GM13977 (cell line): ENCODE data around the gene CCNA2.

Source experiments
- DNase-seq: peaks from one replicate; pipeline ENCODE4 v3.0.0; 2012; ENCODE audit warnings: low spot score
- in situ Hi-C: fragments of 300-500 bp; cut with MboI; formaldehyde crosslinking; loops from one replicate; pipeline ENCODE4 v1.12.0; 2022; ENCODE audit warnings: low sequenced_read_pairs, low pct_unique_long_range_greater_than_20kb, mixed read lengths, inconsistent platforms; ENCODE audit not compliant: unreplicated experiment
- TF ChIP-seq, protein P1 (sequence below): IDR thresholded peaks from 2 replicates; pipeline ENCODE4 v1.5.1; 2012; ENCODE audit warnings: mild to moderate bottlenecking, control low read depth; ENCODE audit not compliant: insufficient read depth; ENCODE audit errors: extremely low read depth, missing control alignments

CCNA2 gene

DNA sequence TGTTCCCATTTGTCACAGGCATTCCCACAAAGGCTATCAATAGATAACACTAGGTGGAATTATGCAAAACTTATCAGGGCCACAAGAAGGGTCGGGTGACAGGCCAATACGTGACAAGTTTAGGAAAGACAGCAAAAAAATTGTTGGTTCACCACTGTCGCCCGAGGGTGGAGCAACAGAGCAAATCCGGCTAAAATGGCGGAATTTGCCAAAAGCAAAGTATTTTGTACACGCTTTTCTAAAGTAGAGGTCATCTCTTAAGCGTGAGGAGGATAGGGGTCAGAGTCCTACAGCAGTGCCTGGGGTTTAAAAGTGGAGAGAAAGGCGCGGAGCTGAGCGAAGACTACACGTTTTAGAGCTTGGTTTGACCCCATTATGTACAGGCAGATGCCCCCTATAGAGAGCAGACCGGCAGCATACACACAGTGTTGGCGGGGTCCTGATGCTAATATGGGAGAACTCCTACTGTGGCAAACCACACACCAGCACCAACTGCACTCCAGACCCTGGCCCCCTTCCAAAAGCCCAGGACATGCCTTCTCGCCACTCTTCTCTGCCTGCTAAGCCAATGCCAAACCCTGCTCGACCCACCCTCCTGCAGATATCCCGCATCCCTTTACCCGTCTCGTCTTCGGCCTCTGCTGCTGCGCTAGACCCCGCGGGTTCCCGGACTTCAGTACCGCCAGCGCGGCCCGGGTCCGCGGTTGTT is 733 bp downstream of the CCNA2 start:
- DNase-seq, result peak; percentile 55
- TF ChIP-seq, protein P1, sequence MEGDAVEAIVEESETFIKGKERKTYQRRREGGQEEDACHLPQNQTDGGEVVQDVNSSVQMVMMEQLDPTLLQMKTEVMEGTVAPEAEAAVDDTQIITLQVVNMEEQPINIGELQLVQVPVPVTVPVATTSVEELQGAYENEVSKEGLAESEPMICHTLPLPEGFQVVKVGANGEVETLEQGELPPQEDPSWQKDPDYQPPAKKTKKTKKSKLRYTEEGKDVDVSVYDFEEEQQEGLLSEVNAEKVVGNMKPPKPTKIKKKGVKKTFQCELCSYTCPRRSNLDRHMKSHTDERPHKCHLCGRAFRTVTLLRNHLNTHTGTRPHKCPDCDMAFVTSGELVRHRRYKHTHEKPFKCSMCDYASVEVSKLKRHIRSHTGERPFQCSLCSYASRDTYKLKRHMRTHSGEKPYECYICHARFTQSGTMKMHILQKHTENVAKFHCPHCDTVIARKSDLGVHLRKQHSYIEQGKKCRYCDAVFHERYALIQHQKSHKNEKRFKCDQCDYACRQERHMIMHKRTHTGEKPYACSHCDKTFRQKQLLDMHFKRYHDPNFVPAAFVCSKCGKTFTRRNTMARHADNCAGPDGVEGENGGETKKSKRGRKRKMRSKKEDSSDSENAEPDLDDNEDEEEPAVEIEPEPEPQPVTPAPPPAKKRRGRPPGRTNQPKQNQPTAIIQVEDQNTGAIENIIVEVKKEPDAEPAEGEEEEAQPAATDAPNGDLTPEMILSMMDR, result peak; percentile 20
- in situ Hi-C loops, result no loop called here

DNA sequence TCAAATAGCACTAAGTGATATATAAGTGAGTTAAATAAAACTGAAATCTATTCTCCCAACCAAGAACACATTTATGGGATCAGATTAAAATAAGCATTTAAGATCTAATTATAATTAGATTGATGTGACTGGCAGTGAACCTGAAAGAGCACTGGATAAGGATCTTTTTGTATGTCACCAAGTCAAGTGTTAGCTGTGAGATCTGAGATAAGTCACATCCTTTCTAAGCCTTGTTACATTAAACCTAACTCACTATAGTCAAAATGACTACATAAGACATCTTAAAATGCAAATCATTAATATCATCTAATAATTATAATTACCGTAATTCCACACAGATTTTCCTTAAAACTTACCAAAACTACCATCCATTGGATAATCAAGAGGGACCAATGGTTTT is 1.6 kb downstream of the CCNA2 start:
- in situ Hi-C loops, result no loop called here
- no peak for DNase-seq
- TF ChIP-seq, protein P1, result no peak

DNA sequence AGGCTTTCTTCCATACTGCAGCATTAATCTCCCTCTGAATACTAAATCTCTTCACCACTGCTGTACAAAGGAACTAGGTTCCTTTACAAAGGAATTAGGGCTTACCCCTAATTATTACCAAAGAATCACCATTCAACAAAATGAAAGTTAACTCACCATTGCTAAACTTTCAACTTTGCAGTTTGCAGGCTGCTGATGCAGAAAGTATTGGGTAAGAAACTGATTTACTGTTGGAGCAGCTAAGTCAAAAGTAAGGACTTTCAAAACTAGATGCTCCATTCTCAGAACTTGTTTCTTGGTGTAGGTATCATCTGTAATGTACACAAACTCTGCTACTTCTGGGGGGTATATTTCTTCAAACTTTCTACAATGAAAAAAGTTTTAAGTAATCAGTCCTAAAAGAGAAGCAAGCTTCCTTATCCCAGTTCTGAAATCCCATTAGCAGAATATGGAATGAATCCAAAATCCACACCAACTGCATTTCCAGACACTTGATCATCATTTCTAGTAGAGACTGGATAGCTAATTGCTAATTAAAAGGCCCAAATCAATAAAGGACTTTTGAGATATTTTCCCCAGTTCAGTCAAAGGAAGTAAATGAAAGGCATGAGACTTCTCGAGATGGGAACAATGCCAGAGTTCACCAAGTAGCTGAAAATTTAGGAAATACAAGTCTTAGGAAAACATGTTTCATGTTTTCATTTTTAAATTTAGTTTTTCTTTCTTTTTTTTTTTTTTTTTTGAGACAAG is 4.3 kb downstream of the CCNA2 start:
- in situ Hi-C loops, result no loop called here
- TF ChIP-seq, protein P1, result no peak
- no peak for DNase-seq

DNA sequence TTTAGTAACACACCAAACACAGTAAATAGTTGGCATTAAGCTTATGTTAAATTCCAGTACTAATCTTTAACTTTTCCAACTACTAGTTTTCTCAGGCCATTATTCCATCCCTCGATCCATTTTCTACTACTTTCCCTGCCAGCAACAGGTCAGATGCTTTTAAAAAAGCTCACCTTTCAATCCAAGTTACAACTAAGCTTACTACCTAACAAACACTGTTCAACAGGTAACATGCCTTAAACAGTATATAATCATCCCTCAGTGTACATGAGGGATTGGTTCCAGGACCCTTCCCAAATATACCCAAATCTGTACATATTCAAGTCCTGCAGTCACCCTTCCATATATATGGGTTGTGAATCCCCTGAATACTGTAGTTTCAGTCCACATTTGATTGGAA is 5.5 kb downstream of the CCNA2 start:
- in situ Hi-C loops, result no loop called here
- no peak for DNase-seq
- TF ChIP-seq, protein P1, result no peak

DNA sequence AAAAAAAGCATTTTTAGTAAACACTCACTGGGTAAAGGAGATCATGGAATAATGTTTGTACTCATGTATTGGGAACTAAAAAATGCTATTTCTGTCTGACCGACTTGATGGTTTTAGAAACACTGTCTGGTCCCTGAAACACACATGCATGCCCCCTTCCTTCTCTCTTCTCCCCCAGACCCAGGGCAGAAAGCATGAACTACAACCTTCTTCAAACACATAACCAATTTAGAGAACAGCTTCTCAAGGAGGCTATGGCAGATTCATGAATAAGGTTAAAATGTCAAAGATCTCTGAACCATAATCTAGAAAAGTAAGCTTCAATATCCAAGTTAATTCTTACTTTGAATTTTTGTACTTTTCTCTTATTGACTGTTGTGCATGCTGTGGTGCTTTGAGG is 6.0 kb downstream of the CCNA2 start:
- in situ Hi-C loops, result no loop called here
- TF ChIP-seq, protein P1, result no peak
- no peak for DNase-seq

DNA sequence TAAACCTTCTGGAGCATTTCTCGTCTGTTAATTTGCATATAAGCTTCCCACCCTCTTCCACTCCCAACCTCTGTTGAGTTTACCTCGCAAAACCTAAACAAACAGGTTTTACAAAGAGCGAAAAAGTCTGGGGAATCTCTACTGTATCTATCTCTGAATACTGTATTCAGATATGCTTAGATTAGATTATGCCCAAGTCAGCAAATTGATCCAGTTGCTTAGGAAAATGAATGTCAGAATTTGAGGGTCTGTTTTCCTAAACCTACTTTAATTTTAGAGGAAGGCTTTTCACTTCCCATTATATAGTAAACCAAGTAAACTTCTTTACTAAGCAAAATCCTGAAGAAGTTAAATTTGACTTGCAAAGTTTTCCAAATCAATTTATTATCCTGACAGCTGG is 6.7 kb downstream of the CCNA2 start:
- DNase-seq, result no peak
- in situ Hi-C loops, result no loop called here
- TF ChIP-seq, protein P1, result no peak
